CD4-positive, alpha-beta memory T cell (primary cell): ENCODE data around the gene ZNF638. TPM values are rescaled to one million over a fixed set of nuclear protein-coding genes. Genes with fewer than 3 reads are reported as not detected.
A peak's percentile ranks its signal among the peaks of the same experiment; 100 is the strongest.

Experiments used
- CTCF ChIA-PET: fragments of 350-600 bp; sonication (Branson Sonifier 250); formaldehyde crosslinking; loops from one replicate; lab custom pipeline; 2021; ENCODE audit warnings: inconsistent platforms; ENCODE audit not compliant: partially characterized antibody; lab: Charles Lee
- POLR2A ChIA-PET: fragments of 350-600 bp; sonication (Branson Sonifier 250); formaldehyde crosslinking; loops from one replicate; lab custom pipeline; 2021; ENCODE audit not compliant: partially characterized antibody; lab: Charles Lee
- DNase-seq, 5 donors: peaks; one replicate each; pipeline versions ENCODE4 v3.0.0 to v3.0.0-alpha.2; 2020 to 2022; ENCODE audit warnings: mixed read lengths in 1 of 5
- H3K27ac ChIP-seq: one replicate; pipeline ENCODE4 v1.7.0; 2013; ENCODE audit warnings: low read depth, low read length
- H3K27me3 ChIP-seq: 2 replicates; pipeline ENCODE4 v1.7.0; 2013; ENCODE audit warnings: mild to moderate bottlenecking, low read length, moderate library complexity; ENCODE audit not compliant: insufficient read depth
- H3K36me3 ChIP-seq: 2 replicates; pipeline ENCODE4 v1.7.0; 2013; ENCODE audit warnings: mild to moderate bottlenecking, low read length, moderate library complexity; ENCODE audit not compliant: insufficient read depth
- H3K4me1 ChIP-seq: 2 replicates; pipeline ENCODE4 v1.7.0; 2013; ENCODE audit warnings: mild to moderate bottlenecking, low read length, moderate library complexity; ENCODE audit not compliant: insufficient read depth
- H3K4me3 ChIP-seq, 2 donors: one replicate each; pipeline ENCODE4 v1.7.0; 2013; ENCODE audit warnings: low read length in 2 of 2, mild to moderate bottlenecking in 1 of 2
- H3K9me3 ChIP-seq, 2 donors: one replicate each; pipeline ENCODE4 v1.7.0; 2013; ENCODE audit warnings: low read length in 2 of 2, control low read depth in 1 of 2; ENCODE audit not compliant: control insufficient read depth in 1 of 2
- H3K27ac Mint-ChIP-seq, 7 donors: one replicate each; pipeline ENCODE4 v1.8.0; 2020 to 2021; ENCODE audit warnings: mixed read lengths in 7 of 7, mild to moderate bottlenecking in 6 of 7, inconsistent platforms in 3 of 7, moderate library complexity in 3 of 7
- H3K27me3 Mint-ChIP-seq, 2 donors: one replicate each; pipeline ENCODE4 v1.8.0; 2020 to 2021; ENCODE audit warnings: mixed read lengths in 2 of 2
- H3K36me3 Mint-ChIP-seq, 2 donors: one replicate each; pipeline ENCODE4 v1.8.0; 2020 to 2021; ENCODE audit warnings: mixed read lengths in 2 of 2, inconsistent platforms in 1 of 2, mild to moderate bottlenecking in 1 of 2
- H3K4me1 Mint-ChIP-seq, 4 donors: one replicate each; pipeline ENCODE4 v1.8.0; 2020 to 2021; ENCODE audit warnings: mixed read lengths in 4 of 4, mild to moderate bottlenecking in 1 of 4
- H3K4me3 Mint-ChIP-seq, 8 donors: one replicate each; pipeline ENCODE4 v1.8.0; 2020 to 2021; ENCODE audit warnings: mixed read lengths in 8 of 8, mild to moderate bottlenecking in 7 of 8, moderate library complexity in 6 of 8, inconsistent platforms in 3 of 8
- H3K9me3 Mint-ChIP-seq, 8 donors: one replicate each; pipeline ENCODE4 v1.8.0; 2020 to 2021; ENCODE audit warnings: mixed read lengths in 8 of 8, mild to moderate bottlenecking in 5 of 8, inconsistent platforms in 3 of 8, moderate library complexity in 1 of 8
- intact Hi-C: fragments of 100-400 bp; cut with micrococcal nuclease; formaldehyde crosslinking; loops from one replicate; pipeline ENCODE4 v1.15.1; 2023
- polyA plus RNA-seq, 2 donors: library from polyadenylated mRNA; unstranded; fragments of 300-500 nt; fragmentation: Illumina TruSeq; gene quantifications; one replicate each; pipeline ENCODE4 v1.2.3, GENCODE V29; 2021
- total RNA-seq, 2 experiments: library from RNA; stranded (reverse); gene quantifications; one replicate each; pipeline ENCODE4 v1.2.3, GENCODE V29; 2021

The ZNF638 gene, protein sequence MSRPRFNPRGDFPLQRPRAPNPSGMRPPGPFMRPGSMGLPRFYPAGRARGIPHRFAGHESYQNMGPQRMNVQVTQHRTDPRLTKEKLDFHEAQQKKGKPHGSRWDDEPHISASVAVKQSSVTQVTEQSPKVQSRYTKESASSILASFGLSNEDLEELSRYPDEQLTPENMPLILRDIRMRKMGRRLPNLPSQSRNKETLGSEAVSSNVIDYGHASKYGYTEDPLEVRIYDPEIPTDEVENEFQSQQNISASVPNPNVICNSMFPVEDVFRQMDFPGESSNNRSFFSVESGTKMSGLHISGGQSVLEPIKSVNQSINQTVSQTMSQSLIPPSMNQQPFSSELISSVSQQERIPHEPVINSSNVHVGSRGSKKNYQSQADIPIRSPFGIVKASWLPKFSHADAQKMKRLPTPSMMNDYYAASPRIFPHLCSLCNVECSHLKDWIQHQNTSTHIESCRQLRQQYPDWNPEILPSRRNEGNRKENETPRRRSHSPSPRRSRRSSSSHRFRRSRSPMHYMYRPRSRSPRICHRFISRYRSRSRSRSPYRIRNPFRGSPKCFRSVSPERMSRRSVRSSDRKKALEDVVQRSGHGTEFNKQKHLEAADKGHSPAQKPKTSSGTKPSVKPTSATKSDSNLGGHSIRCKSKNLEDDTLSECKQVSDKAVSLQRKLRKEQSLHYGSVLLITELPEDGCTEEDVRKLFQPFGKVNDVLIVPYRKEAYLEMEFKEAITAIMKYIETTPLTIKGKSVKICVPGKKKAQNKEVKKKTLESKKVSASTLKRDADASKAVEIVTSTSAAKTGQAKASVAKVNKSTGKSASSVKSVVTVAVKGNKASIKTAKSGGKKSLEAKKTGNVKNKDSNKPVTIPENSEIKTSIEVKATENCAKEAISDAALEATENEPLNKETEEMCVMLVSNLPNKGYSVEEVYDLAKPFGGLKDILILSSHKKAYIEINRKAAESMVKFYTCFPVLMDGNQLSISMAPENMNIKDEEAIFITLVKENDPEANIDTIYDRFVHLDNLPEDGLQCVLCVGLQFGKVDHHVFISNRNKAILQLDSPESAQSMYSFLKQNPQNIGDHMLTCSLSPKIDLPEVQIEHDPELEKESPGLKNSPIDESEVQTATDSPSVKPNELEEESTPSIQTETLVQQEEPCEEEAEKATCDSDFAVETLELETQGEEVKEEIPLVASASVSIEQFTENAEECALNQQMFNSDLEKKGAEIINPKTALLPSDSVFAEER (N-terminal part only)
- total RNA-seq: 100 to 1,000 TPM; 167 TPM
- 10 to 100 TPM; 19.8 to 53.4 TPM for polyA plus RNA-seq

DNA sequence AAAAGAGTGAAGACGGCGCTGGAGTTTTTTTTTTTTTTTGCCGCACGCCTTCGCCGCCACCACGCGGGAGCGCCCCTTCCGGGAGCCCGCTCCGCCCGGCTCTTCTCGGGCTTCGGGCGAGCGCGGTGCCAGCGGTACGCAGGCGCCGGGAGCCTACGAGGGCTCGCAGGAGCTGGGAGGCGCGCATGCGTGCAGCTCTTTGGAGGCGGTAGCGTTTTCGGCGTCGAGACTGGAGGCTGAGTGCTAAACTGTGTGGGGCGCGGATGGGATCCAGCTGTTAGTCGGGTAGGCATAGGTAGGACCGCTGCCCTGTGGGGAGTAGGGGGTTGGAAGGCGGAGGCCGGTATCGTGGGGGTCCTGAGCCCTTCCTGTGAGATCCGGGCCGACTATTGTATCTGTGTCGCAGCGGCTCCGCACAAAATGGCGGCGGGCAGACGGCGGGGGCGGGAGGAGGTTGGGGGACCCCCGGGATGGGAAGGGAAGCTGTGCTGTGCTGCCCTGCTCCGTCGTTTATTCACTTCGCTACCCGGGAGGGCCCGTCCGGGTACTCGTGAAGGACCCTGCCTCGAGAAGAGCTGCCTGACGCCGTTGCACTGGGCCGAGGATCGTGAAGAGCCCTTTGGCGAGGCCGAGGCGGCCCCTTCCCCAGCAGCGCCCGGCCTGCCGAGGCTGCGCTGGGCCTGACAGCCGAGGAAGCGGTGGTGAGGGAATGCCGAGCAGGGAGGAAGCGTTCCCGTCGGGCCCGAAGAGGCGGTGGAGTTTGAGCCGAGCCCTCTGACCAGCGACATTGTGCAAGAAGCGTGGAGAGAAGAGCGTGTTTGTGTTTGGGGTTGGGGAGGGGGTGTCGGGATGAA is at the start of gene ZNF638:
TSS of gene ZNF638 (plus strand) at position 202 of the 854 bp plus-strand sequence. CDS start 17,173 bp downstream, outside the sequence.
- H3K27me3 Mint-ChIP-seq: no peaks in the 10 kb centered on the region
- peak; percentile 92 to 94 (median 93) for DNase-seq
- ChIA-PET CTCF (interaction anchor here (0.6 to 5.4 kb wide), 47 partner anchors 8 to 1885 kb away, joined by 3 to 52 read pairs (median 4); partner anchors contain the start of gene PAIP2B), POLR2A (interaction anchor here (0.5 to 2.6 kb wide), 17 partner anchors 9 to 1880 kb away, joined by 3 to 23 read pairs (median 5); partner anchors contain the start of genes MCEE, MPHOSPH10, NAGK and PAIP2B)
- Histone ChIP-seq H3K27me3 (no peaks in the 10 kb centered on the region), H3K4me3 (peak within 1 kb of the TSS; percentile 70 to 76), H3K36me3 (no peaks in the 10 kb centered on the region), H3K4me1 (peaks cover 51% of the 10 kb centered on the region), H3K9me3 (no peaks in the 10 kb centered on the region), H3K27ac (peak within 1 kb of the TSS; percentile 95)
- H3K9me3 Mint-ChIP-seq: peaks cover 0 to 3% (median 0%) of the 10 kb centered on the region in 8 donors
- H3K36me3 Mint-ChIP-seq: peaks cover 4 to 17% of the 10 kb centered on the region in 2 donors
- peak within 1 kb of the TSS; percentile 98 to 100 (median 100) for H3K27ac Mint-ChIP-seq
- peaks cover 23 to 53% (median 35%) of the 10 kb centered on the region in 4 donors for H3K4me1 Mint-ChIP-seq
- intact Hi-C loops: loop anchor here (1.0 to 5.0 kb wide), 5 partner anchors 15 to 265 kb away; partner anchors contain the start of genes MCEE, MPHOSPH10, NAGK and PAIP2B
- peak within 1 kb of the TSS; percentile 98 to 100 (median 100) for H3K4me3 Mint-ChIP-seq

DNA sequence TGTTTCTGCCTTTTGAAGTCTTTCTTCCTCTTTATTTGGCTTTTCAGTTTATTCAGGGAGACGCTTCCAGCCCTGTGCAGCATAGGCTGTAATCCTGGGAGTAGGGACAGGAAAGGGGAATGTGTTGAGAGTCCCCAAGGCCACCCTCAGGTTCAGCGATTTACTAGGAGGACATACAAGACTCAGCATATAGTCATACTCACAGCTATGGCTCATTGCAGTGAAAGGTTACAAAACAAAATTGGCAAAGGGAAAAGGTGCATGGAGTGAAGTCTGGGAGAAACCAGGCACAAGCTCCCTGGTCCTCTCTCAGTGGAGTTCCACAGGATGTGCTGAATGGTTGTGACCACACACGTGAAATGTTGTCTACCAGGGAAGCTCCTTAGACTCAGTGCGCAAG is 49.6 kb upstream of the ZNF638 start:
- CTCF ChIA-PET: interaction anchor here (1.1 to 1.3 kb wide), 2 partner anchors 10 to 13 kb away, joined by 3 read pairs; no protein-coding TSS in a partner anchor
- H3K4me1 ChIP-seq: peaks cover 10% of the 10 kb centered on the region
- peaks cover 3 to 11% (median 8%) of the 10 kb centered on the region in 4 donors for H3K4me1 Mint-ChIP-seq
- H3K36me3 ChIP-seq: no peaks in the 10 kb centered on the region
- peaks cover 0 to 2% (median 0%) of the 10 kb centered on the region in 8 donors for H3K9me3 Mint-ChIP-seq
- peaks cover 30% of the 10 kb centered on the region for H3K27me3 ChIP-seq
- no peak overlapping the region for H3K4me3 ChIP-seq
- no peaks in the 10 kb centered on the region for H3K9me3 ChIP-seq
- no peak overlapping the region for H3K27ac Mint-ChIP-seq
- no peaks in the 10 kb centered on the region for H3K36me3 Mint-ChIP-seq
- no peak overlapping the region for H3K4me3 Mint-ChIP-seq
- intact Hi-C loops: no loop called here
- DNase-seq: no peak
- H3K27ac ChIP-seq: no peak overlapping the region
- POLR2A ChIA-PET: no interaction called here
- H3K27me3 Mint-ChIP-seq: peaks cover 49% of the 10 kb centered on the region in 2 donors

DNA sequence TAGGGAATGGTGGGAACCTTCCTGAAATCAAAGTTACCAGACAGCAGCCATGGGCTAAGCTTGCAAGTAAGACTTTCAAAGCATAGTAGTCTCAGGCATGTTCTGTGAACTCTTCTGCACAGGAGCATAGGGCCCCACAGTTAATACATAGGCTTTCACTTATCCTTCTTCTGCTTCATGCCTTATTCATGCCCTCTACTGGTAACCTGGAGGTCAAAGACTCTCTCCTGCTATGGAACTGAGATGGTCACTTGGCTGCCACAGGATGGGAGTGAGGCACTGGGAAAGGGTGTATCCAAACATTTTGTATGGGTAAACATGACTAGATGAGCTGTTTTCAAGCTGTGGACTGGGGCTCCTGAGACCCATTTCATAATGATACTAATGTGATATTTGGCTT is 49.1 kb upstream of the ZNF638 start:
- DNase-seq: no peak
- H3K9me3 Mint-ChIP-seq: peaks cover 0 to 2% (median 0%) of the 10 kb centered on the region in 8 donors
- Histone ChIP-seq H3K4me1 (peaks cover 5% of the 10 kb centered on the region), H3K27me3 (peaks cover 26% of the 10 kb centered on the region), H3K36me3 (no peaks in the 10 kb centered on the region), H3K27ac (no peak overlapping the region), H3K9me3 (no peaks in the 10 kb centered on the region), H3K4me3 (no peak overlapping the region)
- intact Hi-C loops: no loop called here
- ChIA-PET CTCF (interaction anchor here (0.8 to 0.9 kb wide), 2 partner anchors 131 to 227 kb away, joined by 3 read pairs; no protein-coding TSS in a partner anchor), POLR2A (no interaction called here)
- H3K27ac Mint-ChIP-seq: no peak overlapping the region
- H3K4me1 Mint-ChIP-seq: peaks cover 3 to 6% (median 4%) of the 10 kb centered on the region in 4 donors
- peaks cover 47% of the 10 kb centered on the region in 2 donors for H3K27me3 Mint-ChIP-seq
- H3K4me3 Mint-ChIP-seq: no peak overlapping the region
- no peaks in the 10 kb centered on the region for H3K36me3 Mint-ChIP-seq

DNA sequence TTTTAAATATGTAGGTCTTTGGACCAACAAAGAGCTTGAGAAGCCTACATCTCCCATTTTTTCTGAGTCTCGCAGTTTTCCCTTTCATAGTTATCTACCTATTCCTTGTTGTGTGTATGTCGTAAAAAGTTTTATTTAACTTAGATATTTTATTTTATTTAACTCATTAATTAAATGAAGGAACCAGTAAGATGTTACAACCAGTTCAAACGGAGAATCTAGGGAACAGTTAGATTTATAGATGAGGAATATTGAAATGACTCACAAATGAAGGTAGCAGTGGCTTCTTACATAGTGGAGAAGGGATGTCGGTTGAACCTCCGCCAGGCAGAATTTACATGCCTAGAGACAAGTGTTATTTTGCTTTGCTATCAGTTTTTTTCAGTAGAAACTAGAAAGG is 48.5 kb upstream of the ZNF638 start:
- intact Hi-C loops: no loop called here
- no peak overlapping the region for H3K4me3 ChIP-seq
- ChIA-PET POLR2A (no interaction called here), CTCF (interaction anchor here (0.5 to 1.3 kb wide), 4 partner anchors 132 to 227 kb away, joined by 3 read pairs; no protein-coding TSS in a partner anchor)
- Mint-ChIP-seq H3K36me3 (no peaks in the 10 kb centered on the region), H3K4me1 (no peaks in the 10 kb centered on the region), H3K9me3 (no peaks in the 10 kb centered on the region), H3K27me3 (peaks cover 41% of the 10 kb centered on the region in 2 donors), H3K27ac (no peak overlapping the region), H3K4me3 (no peak overlapping the region)
- H3K27me3 ChIP-seq: peaks cover 20% of the 10 kb centered on the region
- no peaks in the 10 kb centered on the region for H3K36me3 ChIP-seq
- H3K4me1 ChIP-seq: no peaks in the 10 kb centered on the region
- DNase-seq: no peak
- no peak overlapping the region for H3K27ac ChIP-seq
- H3K9me3 ChIP-seq: no peaks in the 10 kb centered on the region

DNA sequence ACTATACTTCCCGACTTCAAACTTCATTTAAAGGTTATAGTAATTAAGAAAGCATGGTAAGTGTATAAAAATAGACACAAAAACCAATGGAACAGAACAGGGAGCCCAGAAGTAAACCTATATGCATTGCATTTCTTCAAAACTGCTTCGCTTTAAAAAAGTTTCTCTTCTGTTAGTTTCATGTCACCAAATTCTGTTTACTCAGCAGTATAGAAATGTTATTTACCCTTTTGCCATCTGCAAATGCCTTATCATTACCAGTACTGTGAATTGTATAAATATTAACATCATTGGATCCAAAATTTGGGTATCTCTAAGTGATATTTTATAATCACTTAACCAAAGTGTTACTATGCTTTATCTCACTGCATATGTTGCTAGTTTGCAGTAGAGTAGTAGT is 45.9 kb upstream of the ZNF638 start:
- CTCF ChIA-PET: interaction anchor here (1.2 kb wide), 1 partner anchor 14 kb away, joined by 3 read pairs; no protein-coding TSS in a partner anchor
- Mint-ChIP-seq H3K4me1 (no peaks in the 10 kb centered on the region), H3K27me3 (peaks cover 27 to 33% of the 10 kb centered on the region in 2 donors), H3K4me3 (no peak overlapping the region), H3K36me3 (no peaks in the 10 kb centered on the region), H3K9me3 (no peaks in the 10 kb centered on the region), H3K27ac (no peak overlapping the region)
- Histone ChIP-seq H3K27me3 (peaks cover 7% of the 10 kb centered on the region), H3K36me3 (no peaks in the 10 kb centered on the region), H3K27ac (no peak overlapping the region), H3K4me3 (no peak overlapping the region), H3K9me3 (no peaks in the 10 kb centered on the region), H3K4me1 (no peaks in the 10 kb centered on the region)
- no peak for DNase-seq
- POLR2A ChIA-PET: no interaction called here
- intact Hi-C loops: no loop called here

DNA sequence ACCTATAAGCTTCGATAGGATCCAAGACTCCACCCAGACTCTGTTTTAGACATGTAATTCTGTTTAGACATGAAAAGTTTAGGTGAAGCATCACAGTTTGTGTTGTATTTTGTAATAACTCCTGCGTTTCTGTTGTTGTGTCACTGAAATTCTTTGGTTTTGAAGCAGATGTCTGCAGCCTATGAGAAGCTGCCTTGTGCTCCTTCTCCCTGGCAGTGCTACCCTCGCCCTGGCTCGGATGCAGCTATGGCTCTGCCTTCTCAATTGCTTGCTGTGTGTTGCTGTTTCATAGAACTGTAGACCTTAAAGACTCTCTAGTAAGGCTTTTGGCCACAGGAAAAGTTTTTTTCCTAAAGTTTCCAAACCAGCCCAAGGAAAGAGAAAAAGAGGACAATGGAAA is 40.2 kb upstream of the ZNF638 start:
- Histone ChIP-seq H3K36me3 (no peaks in the 10 kb centered on the region), H3K27ac (no peak overlapping the region), H3K27me3 (no peaks in the 10 kb centered on the region), H3K4me1 (no peaks in the 10 kb centered on the region), H3K9me3 (no peaks in the 10 kb centered on the region), H3K4me3 (no peak overlapping the region)
- intact Hi-C loops: no loop called here
- H3K4me1 Mint-ChIP-seq: no peaks in the 10 kb centered on the region
- ChIA-PET CTCF (no interaction called here), POLR2A (no interaction called here)
- H3K9me3 Mint-ChIP-seq: no peaks in the 10 kb centered on the region
- H3K27me3 Mint-ChIP-seq: peaks cover 3 to 11% of the 10 kb centered on the region in 2 donors
- H3K27ac Mint-ChIP-seq: no peak overlapping the region
- no peak for DNase-seq
- no peaks in the 10 kb centered on the region for H3K36me3 Mint-ChIP-seq
- H3K4me3 Mint-ChIP-seq: no peak overlapping the region
